HG03108 (cell line): ENCODE results near the gene TYR.
"Not testable (repeated sequence)": the region's sequence is repeated elsewhere in the genome, so short reads cannot be mapped to it uniquely, and the experiment has no call there.

Source experiments
- ATAC-seq: cut with Tn5 transposase; IDR thresholded peaks from one replicate; pipeline ENCODE4 v1.9.1; 2021; ENCODE audit warnings: moderate library complexity; ENCODE audit not compliant: unreplicated experiment

Gene TYR

DNA sequence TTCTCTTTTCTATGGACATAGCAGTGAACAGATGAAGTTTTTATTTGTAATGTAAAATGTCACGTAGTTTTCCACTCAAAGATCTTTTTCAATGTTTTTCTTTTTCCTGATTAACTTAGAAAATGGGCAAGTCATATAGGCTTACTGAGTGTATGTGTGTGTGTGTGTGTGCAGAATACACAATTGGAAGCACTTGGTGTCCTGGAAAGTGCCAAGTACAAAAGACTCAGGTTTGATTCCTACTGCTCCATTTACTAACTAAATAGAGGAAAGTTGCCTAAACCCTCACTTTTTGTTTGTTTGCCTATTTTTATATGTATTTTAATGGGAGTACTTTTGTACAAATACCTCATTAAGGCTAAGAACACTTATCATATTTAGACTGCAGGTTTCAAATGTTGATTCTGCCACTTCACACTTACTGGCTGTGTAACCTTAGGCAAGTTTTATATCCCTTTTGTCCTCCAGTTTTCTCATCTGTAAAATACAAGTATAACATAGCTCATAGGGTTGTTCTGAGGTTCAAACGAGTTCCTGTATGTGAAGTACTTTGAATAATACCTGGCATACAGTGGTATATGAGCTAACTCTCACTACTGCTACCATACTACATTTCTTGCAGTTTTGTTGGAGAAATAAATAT lies 90.1 kb downstream of the TYR start:
- no peak for ATAC-seq

DNA sequence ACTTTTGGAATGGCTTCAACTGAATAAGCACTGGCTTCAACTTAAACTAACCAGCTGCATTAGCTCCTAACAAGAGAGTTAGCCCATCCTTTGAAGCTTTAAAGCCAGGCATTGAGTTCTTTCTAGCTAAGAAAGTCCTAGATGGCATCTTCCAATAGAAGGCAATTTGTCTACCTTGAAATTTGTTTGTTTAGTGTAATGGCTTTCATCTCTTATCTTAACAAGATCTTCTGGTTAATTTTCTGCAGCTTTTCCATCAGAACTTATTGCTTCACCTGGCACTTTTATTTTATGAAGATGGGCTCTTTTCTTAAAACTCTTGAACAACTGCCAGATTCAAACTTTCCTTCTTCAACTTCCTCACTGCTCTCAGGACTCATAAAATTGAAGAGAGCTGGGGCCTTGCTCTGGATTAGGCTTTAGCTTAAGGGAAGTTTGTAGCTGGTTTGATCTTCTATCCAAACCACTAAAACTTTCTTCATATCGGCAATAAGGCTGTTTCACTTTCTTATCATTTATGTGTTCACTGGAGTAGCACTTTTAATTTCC lies 94.9 kb downstream of the TYR start:
- ATAC-seq, result not testable (repeated sequence)

DNA sequence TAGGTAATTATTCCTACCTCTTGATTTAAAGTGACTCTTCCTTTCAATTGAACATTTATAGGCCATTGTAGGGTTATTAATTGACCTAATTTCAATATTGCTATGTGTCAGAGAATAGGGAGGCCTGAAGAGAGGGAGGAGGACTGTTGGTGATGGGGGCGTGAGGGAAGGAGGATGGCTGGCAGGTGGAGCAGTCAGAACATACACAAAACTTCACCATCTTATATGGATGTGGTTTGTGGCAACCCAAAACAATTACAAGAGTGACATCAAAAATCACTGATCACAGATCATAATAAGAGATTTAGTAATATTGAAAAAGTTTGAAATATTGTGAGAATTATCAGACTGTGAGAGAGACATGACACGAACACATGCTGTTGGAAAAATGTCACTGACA lies 95.5 kb downstream of the TYR start:
- ATAC-seq, result not testable (repeated sequence)

DNA sequence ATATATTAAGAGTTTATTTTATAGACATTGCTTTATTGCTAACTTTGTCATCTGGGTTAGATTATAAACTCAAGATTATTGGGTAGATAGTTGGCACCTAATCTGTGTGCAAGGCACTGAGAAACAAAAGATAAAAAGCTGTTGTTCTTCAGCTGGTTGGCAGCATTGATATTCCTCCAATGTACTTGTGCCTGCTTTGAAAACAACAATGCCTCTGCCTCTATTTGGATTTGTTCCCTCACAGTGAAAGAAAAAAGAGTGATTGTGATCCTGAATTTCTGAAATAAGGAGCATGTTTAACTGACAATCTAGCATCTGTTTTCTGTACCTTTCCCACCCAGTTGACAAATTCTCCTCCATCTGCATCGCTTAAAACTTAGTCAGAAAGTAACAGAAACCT lies 98.3 kb downstream of the TYR start:
- ATAC-seq, result no peak

DNA sequence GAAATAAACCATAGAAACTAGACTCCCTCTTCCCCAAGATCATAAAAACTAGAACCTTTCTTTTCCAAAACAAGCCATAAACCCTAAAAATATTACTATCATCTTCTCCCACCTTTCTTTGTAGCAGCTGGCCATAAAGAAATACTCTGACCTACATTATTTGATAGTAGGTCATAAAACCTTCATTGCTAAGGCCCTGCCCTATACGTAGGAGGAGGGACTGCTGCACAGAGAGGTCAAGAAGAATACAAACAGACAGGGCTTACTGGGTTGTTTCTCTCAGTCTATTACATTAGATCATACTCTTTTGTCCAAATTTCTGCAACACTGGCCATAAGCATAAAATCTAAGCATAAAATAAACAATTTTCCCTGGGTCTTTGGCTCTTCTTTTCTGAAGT lies 101.5 kb downstream of the TYR start:
- no peak for ATAC-seq

DNA sequence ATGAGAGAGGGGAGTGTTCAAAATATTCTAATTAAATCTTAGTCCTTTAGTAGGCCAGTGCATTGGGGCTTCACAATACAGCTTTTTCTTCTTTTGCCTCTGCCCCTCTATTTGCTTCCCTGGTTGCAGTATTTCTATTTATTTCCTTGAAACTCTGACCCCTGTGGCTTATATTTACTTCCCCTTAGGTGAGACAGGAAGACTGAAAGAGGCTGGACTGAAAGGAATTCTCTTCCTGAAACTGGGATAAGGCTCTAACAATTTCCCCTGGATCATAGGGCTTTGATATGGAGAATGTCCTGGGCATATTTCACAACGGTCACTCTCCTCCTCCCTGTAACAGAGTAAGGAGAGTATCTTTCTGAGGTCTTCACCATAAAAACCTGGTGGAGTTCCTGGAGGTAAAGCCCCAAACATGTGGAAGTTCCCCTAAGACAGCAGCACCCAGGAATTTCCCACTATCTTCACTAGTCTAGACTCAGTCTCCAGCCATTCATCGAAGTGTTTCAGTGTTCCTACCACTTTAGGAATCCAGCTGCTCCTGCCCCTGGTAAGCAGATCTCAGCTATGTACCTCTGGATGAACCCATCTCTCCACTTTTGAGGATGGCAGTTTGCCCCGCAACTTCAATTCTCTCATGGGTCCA lies 103.5 kb downstream of the TYR start:
- ATAC-seq, result not testable (repeated sequence)

DNA sequence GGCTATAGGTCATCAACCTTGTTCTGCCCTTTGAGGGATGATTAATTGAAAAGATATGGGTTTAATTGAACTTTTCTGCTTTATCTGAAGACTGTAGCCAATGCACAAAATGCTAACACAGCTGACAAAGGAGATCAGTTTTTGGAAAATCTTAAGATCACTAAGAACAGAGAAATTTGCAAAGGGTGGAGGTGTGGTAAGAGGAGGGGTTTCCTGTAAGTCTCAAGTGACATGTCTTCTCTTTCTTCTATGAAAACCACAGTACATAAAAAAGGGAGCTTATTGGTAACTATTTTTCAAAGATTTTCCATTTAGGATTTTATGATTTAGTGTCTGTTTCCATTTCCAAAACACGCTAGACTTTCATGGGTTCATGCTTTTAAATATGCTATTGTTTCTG lies 108.9 kb downstream of the TYR start:
- ATAC-seq, result not testable (repeated sequence)

DNA sequence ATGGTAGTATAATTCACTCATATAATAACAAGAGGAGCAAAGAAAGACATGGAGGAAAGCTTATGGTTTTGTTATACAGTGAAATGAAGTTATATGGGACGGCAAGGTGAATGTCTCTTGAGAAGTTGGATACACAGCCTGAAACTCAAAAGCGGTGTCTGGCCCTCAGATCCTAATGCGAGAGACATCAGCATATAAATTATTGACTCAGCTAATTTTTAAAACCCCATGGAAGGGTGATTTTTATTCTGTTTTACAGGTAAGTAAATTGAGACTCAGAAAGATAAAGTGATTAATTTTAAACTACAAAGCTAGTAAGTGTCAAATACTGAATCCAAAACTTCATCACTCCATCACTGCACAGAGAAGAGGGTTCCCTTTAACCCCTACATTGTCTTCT lies 110.3 kb downstream of the TYR start:
- ATAC-seq, result not testable (repeated sequence)

DNA sequence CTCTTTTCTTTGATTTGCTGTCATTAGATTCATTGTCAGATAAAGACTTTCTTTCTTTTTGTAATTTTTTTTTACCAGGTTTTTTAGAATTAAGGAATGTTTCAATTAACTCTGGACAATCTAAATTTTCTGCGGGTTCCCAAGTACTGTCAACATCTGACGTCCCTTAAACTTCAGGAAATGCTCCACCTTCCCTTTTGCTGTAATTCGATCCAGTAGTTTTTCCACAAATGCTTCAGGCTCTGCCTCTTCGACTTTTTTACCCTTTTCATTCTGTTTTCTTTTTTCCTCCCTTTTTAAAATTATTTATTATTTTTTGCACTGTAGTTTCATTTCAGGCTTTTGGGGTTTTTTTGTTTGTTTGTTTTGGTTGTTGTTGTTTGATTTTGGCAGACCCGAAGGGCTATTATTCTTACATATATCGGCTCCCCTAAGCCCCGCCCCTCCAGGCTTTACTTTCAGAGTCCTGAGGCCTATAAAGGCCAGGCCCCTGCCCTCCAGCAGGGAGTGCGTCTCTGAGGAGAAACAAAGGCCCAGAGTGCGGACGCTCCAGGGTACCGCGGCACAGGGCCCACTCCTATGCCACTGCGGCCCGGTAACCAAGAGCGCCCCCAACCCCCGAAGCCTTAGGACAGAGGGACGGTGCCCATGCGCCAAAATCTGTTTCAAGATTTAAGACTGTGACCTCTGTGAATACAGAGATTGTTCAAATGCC lies 116.4 kb downstream of the TYR start:
- ATAC-seq, result no peak

DNA sequence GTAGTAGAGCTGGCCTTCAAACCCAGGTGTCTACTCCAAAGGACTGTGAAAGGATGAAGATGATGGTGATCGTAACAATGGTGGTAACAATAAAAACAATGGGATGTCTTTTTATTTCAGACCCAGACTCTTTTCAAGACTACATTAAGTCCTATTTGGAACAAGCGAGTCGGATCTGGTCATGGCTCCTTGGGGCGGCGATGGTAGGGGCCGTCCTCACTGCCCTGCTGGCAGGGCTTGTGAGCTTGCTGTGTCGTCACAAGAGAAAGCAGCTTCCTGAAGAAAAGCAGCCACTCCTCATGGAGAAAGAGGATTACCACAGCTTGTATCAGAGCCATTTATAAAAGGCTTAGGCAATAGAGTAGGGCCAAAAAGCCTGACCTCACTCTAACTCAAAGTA lies 117.3 kb downstream of the TYR start:
- ATAC-seq, result not testable (repeated sequence)

DNA sequence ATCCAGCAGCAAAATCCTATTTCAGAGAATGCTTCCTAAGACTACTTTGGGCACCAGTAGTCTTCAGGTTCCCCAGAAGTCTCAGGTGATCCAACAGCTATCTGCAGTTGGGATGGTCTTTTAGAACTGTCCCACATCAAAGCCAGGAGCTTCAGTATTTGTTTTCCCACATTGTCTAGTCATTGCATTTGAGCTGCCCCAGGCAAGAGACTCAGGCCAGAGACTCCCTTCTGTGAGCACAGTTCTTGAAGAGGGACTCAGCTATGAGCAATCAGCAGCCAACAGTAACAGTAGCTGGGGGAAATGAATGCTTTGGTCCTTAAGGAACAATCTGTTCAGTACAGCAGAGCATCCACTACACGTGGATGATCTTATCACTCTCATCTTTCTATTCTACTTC lies 125.4 kb downstream of the TYR start:
- not testable (repeated sequence) for ATAC-seq

DNA sequence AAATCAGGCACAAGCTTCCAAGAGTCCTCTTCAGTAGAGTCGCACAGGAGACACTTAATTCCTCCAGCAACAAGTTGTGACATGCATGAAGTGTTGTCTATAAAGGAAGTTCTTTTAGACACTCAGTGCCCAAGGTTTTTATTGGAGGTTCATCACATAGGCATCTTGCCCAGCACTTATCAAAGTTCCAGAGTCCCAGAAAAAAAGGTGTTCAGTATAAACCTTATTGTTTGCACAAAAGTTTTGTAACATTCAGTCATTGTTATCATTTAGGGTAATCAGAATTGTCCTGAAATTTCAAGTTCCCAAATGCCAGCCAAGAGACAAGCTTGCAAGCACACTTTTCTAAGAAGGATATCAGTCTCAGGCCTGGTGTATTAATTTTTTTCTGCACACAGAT lies 130.6 kb downstream of the TYR start:
- ATAC-seq, result not testable (repeated sequence)

DNA sequence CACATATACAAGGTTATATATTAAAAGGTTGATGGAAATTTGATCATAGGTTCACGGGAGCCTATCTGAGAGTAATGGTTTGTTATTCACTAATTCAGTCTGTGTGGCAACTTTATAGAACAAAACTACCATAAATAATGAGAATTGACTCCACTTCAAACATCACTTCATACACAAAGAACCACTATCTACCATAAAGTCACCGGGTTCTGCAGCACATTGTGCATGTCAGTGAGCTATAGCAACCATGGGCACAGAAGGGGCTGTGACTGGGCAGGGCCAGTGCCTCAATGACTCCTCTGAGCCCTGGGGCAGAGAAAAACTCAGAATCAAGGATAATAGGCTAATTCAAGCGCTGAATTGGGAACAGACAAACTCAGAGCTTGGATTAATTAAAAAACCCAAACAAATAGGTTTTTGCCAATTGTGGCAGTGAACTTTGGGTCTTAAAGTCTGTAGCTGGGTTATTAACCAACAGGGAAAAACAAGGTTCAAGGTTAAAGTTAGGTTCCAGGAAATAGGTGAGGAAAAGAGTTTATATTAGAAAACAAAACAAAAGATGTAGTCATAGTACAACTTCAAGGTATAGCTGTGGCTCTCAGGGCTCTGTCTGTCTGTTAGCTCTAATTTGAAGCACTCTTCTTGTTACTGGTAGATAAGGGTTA lies 131.8 kb downstream of the TYR start:
- not testable (repeated sequence) for ATAC-seq

DNA sequence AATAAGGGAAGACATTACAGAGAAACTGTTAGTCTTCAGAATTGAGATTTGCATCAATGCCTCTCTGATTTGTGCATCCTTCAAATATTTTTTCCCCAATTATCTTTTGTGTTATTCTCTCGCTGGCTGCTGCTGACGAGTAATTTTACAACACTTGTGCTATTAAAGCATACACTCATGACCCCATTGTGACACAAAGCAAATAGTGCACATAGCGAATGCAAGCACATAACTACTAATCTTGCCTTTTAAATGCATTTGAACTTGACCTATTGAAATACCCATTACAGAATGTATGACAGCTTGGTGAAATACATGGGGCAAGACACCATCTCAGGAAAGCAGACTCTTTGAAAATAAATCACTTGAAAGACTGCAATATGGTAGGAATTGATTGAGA lies 132.9 kb downstream of the TYR start:
- ATAC-seq, result not testable (repeated sequence)

DNA sequence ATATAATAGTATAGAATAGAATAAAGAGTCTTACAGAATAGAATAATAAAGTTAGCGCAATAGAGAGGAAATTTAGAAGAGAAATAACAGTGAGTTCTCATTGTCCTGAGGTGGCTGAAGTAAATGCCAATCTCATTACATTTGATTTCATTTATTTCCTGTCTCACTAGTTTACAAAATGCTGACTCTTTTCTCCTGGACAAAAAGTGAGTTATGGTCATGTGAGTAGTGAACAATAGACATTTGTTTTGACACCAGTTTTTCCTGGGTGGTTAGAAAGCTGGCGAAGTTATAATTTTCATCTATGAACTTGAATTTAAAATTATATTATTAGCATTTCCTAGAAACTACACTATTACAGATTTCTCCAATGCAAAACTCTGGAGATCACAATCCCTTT lies 143.7 kb downstream of the TYR start:
- ATAC-seq, result no peak

DNA sequence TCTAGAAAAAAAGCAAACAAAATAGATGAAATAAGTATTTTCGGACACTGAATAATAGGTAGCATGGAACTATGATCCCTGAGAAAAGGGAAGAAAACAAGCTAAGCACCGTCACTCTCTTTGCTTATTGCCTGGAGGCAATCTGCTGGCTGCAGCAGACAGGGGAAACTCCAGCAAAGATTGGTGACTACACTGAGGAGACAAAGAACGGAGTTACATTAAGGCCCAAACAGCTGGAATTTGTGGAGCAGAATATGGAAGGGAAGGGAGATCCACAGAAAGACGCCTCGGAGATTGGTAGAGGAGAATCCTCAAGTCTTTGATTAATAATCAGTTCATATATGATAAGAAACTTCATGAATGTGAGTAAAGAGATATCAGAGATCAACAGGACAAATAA lies 150.2 kb downstream of the TYR start:
- ATAC-seq, result no peak

DNA sequence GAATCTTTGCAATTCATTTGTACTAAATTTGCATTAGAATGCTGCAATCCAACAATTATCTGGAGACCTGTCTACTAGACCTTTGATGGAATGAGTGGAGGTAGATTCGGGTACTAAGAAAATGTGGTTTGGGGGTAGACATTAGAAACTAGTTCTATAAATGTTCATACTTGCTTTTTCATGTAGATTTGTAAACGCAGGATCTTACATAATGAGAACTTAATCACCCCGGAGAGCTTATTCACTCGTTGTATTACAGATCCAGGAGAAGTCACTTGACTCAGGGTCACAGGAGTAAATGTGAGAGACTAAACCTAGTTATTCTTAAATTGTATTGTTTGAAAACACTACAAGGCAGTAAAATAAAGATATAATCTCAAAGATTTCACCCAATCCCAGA lies 154.3 kb downstream of the TYR start:
- not testable (repeated sequence) for ATAC-seq

DNA sequence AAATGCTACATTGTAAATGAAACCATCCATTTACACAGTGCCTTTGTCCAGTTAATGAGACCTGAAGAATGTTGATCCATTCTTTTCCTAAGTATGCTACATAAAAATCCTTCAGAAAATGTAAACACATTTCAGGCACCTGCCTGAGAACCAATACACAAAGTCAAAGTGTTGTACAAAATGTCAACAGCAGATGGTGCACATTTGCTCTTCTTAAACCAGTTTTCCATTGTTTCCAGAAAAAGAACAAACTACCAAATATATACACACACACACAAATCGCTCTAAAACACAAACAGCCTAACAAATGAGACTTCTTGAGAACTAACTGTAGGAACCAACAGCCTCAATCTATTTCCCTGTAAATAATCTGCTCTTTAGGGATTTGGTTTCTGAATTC lies 156.0 kb downstream of the TYR start:
- not testable (repeated sequence) for ATAC-seq

DNA sequence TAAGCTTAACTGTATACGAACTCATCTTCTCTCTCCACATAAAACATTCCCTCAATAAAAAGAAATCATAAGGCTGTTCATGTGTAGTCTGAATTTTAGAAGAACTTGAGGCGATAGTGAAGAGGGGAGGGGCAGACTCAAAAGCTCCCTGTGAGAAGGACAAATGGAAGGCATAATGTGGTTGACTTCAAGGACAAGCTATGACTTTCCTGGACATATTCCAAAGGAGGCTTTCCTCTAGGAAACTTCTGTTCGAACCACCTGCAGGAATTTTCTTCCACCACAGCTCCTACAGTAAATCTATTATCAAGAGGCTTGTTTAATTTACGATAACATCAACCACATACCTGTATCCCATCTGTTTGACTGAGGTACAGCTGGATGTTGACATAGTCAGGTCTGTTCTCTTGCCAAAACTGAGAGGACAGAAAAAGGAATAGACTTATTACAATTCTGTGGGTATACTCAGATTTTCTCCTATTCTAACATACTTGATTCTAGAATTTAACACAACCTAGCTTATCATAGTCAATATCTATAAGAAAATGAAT lies 159.5 kb downstream of the TYR start:
- ATAC-seq, result not testable (repeated sequence)

DNA sequence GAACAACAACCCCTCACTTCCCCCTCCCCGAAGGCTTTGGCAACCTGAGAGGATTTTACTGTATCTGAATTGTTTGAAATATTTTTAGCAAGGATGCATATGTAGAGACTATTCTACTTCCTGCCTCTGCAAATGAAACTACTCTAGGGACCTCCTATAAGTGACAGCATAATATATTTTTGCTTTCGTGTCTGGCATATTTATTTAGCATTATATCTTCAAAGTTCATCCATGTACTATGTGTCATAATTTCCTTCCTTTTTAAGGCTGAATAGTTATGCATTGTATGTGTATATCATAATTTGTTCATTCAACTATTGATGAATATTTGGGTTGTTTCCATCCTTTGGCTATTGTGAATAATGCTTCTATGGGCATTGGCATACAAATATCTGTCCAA lies 160.4 kb downstream of the TYR start:
- not testable (repeated sequence) for ATAC-seq

DNA sequence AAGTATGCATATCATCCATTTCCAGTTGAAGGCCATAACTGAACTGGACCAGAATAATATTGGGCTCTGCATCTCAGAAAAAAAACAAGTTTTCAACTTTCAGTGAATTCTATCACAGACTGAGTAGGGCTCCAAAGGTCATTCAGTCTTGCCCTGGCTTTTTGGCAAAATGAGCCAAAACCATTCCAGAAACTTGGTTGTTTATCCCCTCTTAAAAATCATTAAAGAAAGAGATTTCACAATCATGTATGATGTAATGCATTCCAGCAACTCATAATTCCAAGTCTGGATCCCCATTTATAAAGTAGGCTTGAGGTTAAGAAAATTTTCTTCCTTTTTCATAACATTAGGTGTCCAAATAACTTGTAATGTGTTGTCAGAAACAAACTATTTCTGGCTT lies 162.8 kb downstream of the TYR start:
- ATAC-seq, result not testable (repeated sequence)
